Esophagus squamous epithelium (tissue), 4 donors: ENCODE measurements around the gene CLVS2.

Experiments
- POLR2A ChIP-seq, 4 donors: fragments of 450-650 bp; IDR thresholded peaks; one replicate each; pipeline ENCODE4 v1.6.1; 2017; ENCODE audit warnings: antibody characterized with exemption in 4 of 4, mild to moderate bottlenecking in 4 of 4, moderate library complexity in 3 of 4
- TF ChIP-seq, protein P1 (sequence below), 6 experiments: fragments of 450-650 bp in 4 of 6; fragments of 200-600 bp in 2 of 6; sonication (generic) in 2 of 6; IDR thresholded peaks; one replicate each; pipeline ENCODE4 v1.5.1; 2016 to 2019; ENCODE audit warnings: antibody characterized with exemption in 6 of 6, mild to moderate bottlenecking in 4 of 6, moderate library complexity in 4 of 6

DNA sequence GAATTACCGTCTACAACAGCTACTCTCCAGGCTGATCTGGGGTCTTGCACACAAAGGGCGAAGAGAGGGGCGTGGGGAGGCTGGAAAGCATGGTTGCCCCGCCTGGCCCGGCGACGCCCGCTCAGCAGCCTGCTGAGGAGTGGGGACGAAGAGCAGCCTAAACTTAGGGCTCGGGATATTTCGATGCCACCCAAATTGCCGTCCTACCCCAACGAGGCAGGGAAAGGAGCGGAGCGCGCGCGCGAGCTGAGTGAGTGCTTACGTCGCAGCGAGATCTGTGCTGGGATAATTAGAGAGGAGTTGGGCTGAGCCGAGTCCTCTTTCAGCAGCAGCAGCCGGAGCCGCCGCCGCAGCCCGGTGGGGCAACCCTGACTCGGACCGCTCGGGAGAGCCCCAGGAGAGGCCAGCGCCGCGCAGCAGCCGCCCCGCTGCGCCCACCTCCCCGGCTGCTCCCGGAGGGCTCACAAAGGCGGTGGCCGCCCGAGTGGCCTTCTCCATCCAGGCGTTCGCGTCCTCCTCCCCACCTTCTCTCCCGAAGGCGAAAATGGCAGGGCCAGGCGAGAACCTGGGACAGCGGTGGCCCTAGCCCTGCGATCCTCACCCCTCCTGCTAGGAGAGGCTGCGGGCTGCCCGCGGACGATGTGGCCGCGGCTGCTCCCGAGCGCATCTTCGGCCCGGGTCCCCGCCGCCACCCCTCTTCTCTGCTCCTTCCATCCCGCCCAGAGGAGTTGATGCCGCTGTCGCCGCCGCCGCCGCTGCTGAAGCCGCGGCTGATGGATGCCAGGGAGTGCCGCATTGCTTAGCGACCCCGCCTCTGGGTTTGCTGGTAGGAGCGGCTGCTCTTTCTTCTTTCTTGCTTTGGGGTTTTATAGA is at the start of gene CLVS2:
- TF ChIP-seq, protein P1, sequence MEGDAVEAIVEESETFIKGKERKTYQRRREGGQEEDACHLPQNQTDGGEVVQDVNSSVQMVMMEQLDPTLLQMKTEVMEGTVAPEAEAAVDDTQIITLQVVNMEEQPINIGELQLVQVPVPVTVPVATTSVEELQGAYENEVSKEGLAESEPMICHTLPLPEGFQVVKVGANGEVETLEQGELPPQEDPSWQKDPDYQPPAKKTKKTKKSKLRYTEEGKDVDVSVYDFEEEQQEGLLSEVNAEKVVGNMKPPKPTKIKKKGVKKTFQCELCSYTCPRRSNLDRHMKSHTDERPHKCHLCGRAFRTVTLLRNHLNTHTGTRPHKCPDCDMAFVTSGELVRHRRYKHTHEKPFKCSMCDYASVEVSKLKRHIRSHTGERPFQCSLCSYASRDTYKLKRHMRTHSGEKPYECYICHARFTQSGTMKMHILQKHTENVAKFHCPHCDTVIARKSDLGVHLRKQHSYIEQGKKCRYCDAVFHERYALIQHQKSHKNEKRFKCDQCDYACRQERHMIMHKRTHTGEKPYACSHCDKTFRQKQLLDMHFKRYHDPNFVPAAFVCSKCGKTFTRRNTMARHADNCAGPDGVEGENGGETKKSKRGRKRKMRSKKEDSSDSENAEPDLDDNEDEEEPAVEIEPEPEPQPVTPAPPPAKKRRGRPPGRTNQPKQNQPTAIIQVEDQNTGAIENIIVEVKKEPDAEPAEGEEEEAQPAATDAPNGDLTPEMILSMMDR (IDR thresholded peaks at IDR 0.05), result no peak
- no peak for TF ChIP-seq POLR2A (IDR thresholded peaks at IDR 0.05)
